Glomerular visceral epithelial cell (primary cell): ENCODE results near the gene IMPG1.
A peak's percentile ranks its signal among the peaks of the same experiment; 100 is the strongest.
"Not testable (repeated sequence)": the region's sequence is repeated elsewhere in the genome, so short reads cannot be mapped to it uniquely, and the experiment has no call there.

Experiments used
- DNase-seq: peaks from one replicate; pipeline ENCODE4 v3.0.0-alpha.2; 2016; ENCODE audit errors: extremely low spot score

The IMPG1 gene

GRCh38 chr6:75952128-75952527 is 120.3 kb downstream of the IMPG1 start:
- DNase-seq: no peak

GRCh38 chr6:75947935-75948334 is 124.5 kb downstream of the IMPG1 start:
- DNase-seq: no peak

- DNase-seq: no peak
Observed at GRCh38 chr6:75946146-75946831, 126.2 kb downstream of the IMPG1 start.

DNA sequence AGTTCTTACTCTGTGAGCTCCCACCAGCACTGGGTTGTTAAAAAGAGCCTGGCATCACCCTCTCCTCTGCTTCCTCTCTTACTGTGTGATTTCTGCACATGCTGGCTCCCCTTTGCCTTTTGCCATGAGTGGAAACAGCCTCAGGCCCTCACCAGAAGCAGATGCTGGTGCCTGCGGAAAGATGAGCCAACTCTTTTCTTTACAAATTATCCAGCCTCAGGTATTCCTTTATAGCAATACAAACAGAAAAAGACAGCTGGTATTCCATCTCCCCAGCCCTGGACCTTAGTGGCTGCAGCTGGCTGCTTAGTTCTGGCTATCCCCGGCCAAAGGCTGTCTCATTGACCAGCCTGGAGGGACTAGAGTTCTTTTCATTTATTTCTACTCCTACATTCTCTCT is 129.1 kb downstream of the IMPG1 start:
- no peak for DNase-seq

GRCh38 chr6:75941509-75941908 is 131.0 kb downstream of the IMPG1 start:
- no peak for DNase-seq

DNA sequence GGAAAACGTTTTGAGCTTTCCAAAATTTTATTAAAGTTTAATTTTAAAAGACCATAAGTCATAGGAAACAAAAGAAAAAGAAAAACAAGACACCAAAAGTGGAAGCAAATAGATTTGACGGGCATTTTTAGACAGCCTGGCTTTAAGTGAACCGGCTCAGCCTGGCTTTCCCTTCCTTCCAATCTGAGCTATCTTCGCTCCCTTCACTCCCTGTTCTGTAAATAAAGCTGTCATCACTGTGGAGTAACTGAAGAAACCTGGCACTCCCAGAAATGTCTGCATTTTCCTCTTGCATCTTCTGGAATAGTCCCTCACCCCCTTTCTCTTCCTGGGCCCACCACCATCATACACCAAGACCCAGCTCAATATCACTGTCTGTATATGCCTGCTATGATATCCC is 131.9 kb downstream of the IMPG1 start:
- DNase-seq: no peak

GRCh38 chr6:75937846-75938245 is 134.6 kb downstream of the IMPG1 start:
- no peak for DNase-seq

- no peak for DNase-seq
Observed at GRCh38 chr6:75936682-75937081, 135.8 kb downstream of the IMPG1 start.

- no peak for DNase-seq
Observed at GRCh38 chr6:75935473-75935793, 137.0 kb downstream of the IMPG1 start.

GRCh38 chr6:75934643-75935472 is 137.6 kb downstream of the IMPG1 start:
- peak; percentile 79 for DNase-seq

- DNase-seq: no peak
Observed at GRCh38 chr6:75933387-75933975, 139.0 kb downstream of the IMPG1 start.

DNA sequence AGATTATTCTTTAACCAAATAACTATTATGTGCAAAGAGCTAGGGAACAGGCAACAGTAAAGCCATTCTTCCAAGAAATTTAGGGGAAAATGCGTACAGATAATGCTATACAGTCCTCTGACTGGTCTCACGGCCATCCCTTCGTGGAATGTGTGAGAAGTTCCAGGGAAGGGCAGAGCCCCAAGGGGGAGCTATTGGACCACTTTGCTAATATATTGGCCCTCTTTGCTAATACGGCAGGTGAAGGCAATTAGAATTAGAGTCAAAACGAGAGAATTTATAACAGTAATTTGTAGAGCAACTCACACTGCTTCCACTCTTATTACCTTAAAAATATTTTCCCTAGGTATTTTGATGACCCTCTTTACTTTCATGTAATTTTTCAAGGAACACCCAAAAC is 140.4 kb downstream of the IMPG1 start:
- no peak for DNase-seq

- no peak for DNase-seq
Observed at GRCh38 chr6:75931011-75931680, 141.3 kb downstream of the IMPG1 start.

DNA sequence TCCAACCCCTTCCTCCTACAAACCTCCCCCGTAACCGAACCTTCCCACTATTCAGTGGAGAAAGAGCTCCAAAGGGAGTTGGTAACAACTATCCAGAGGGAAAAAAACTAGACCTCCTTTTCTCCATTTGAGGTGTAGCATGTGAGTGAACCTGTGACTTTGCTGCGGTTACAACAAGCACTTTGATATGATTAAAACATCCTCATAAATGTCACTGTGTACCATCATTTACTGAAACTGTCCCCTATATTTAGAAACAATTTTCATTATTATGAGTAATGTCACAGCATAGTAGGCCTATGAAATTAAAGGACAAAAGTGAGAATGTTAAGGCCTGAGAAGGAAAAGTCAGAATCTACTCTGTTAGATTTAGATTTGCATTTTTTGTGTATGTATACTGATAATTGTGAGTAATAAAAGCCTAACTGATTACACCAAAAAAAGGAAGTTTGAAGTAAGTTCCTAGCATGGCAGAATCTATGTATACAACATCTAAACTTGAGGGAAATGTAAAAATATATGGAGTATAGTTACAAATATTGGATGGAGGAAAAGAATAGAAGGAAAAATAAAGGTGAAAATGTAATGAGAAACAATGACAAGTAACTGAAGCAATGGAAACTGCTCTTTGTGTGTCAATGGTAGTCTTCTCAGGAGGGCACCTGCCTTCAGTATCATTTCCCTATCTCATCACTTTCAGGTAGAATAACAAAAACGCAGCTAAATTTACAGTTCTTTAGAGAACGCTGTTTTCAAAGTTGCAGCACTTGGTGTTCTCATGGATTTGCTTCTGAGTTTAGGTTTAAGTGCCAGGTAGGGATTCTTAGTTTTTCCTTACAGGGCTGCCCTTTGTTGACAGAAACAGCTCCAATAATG is 145.9 kb downstream of the IMPG1 start:
- no peak for DNase-seq

- peak; percentile 33 for DNase-seq
Observed at GRCh38 chr6:75922226-75922625, 150.2 kb downstream of the IMPG1 start.

- DNase-seq: no peak
Observed at GRCh38 chr6:75913040-75913439, 159.4 kb downstream of the IMPG1 start.

DNA sequence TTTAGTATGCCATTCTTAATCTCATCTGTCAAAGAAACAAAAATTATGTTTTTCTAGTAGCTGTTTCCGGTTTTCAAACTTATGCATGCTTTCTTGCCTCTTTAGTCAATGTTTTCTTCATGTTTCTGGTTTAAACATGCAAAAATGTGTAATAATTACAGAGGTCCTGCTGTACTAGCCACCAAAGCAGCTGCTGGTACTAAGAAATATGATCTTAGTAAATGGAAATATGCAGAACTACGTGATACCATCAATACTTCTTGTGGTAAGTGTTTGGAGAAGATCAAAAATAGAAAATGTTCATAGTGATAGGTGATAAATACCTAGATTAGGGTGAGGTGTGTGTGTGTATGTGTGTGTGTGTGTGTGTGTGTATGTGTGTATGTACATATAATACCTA is 165.0 kb downstream of the IMPG1 start:
- DNase-seq: no peak

DNA sequence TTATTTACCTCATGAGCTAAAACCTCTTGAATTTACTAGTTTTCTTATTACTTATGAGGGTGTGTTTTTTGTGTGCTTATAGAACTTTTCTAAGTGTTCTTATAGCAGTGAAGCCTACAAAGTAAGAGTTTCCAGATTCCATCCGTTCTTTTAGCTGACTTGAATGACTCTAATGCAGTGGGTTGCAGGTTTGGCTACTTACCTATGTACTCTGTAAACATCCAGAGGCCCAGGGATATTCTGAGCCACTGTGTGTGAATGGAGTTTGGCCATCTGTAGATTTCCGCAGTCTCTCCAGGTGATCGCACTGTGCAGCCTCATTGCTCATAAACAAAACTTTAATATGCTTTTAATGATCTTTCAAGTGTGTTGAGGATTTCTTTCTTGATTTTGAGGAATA is 165.6 kb downstream of the IMPG1 start:
- DNase-seq: no peak

DNA sequence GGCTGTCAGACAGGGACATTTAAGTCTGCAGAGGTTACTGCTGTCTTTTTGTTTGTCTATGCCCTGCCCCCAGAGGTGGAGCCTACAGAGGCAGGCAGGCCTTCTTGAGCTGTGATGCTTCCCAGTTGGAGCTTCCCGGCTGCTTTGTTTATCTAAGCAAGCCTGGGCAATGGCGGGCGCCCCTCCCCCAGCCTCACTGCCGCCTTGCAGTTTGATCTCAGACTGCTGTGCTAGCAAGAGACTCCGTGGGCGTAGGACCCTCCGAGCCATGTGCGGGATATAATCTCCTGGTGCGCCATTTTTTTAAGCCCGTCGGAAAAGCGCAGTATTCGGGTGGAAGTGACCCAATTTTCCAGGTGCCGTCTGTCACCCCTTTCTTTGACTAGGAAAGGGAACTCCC is 167.3 kb downstream of the IMPG1 start:
- not testable (repeated sequence) for DNase-seq

DNA sequence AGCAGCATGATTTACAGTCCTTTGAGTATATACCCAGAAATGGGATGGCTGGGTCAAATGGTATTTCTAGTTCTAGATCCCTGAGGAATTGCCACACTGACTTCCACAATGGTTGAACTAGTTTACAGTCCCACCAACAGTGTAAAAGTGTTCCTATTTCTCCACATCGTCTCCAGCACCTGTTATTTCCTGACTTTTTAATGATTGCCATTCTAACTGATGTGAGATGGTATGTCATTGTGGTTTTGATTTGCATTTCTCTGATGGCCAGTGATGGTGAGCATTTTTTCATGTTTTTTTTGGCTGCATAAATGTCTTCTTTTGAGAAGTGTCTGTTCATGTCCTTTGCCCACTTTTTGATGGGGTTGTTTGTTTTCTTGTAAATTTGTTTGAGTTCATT is 172.2 kb downstream of the IMPG1 start:
- DNase-seq: not testable (repeated sequence)

DNA sequence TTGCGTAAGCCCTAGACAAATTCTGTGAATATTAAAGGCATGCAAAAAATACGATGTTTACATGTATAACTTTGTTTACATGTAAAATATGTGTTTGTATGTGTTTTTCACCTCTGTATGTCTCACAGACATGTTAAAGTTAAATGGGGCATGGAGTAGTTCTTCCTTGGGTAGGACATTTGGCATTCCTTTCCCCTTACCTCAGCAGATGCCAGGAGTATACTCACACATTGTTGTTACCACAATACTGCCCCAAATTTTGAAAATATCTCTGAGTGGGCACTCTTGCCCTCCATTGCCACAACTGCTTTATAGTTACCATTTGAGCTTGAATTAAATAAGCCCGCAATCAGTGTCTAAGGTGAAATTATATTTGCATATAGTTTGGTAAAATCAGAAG is 175.9 kb downstream of the IMPG1 start:
- peak; percentile 6 for DNase-seq

DNA sequence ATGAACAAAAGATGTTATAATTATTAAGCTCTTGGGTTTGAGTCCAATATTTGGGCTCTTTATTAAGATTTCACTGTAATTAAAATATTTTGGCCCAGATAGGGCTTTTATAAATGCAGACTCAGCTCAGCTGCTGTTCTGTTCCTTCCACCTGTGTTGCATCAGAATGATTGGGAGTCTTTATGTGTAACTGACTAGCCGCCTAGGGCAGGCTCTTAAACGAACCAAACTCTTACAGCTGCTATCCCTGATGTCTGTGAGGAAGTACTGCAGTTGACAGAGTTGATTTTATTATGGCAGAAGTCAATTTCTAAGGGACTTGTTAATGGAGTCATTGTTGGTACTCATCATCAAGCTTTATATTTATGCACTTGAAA is 178.7 kb downstream of the IMPG1 start:
- DNase-seq: no peak
